BJ (cell line): ENCODE data around the gene IPO4. TPM values are rescaled to one million over a fixed set of nuclear protein-coding genes. Genes with fewer than 3 reads are reported as not detected.

Experiments
- CTCF ChIA-PET: fragments of 350-600 bp; formaldehyde crosslinking; extraction: SDS; loops from one replicate; lab custom pipeline; 2021; ENCODE audit warnings: antibody characterized with exemption, inconsistent platforms; lab: Yijun Ruan, JAX
- POLR2A ChIA-PET: fragments of 300-600 bp; sonication (Branson Sonifier 250); formaldehyde crosslinking; extraction: SDS; loops from one replicate; lab custom pipeline; 2021; ENCODE audit warnings: antibody characterized with exemption; lab: Charles Lee
- DNase-seq: peaks from one replicate; pipeline ENCODE4 v3.0.0-alpha.2; 2011; ENCODE audit warnings: low read depth
- H3K27me3 ChIP-seq: 2 replicates; pipeline ENCODE4 v1.6.0; 2011; ENCODE audit warnings: low read length; ENCODE audit not compliant: control insufficient read depth, insufficient read depth
- H3K36me3 ChIP-seq: 2 replicates; pipeline ENCODE4 v1.5.1; 2011; ENCODE audit warnings: low read length; ENCODE audit not compliant: control insufficient read depth, insufficient read depth
- H3K4me3 ChIP-seq: 2 replicates; pipeline ENCODE4 v1.5.1; 2011; ENCODE audit warnings: low read depth, mild to moderate bottlenecking, control low read depth, low read length
- CTCF ChIP-seq: IDR thresholded peaks from 2 replicates; pipeline ENCODE4 v1.5.1; 2011; ENCODE audit warnings: low read depth, mild to moderate bottlenecking, control low read depth, inconsistent platforms, low read length, moderate library complexity; ENCODE audit not compliant: insufficient read depth
- polyA plus RNA-seq: library from polyadenylated mRNA; depleted of rRNA; stranded (reverse); fragments of >200 nt; gene quantifications from 2 replicates; pipeline ENCODE4 v1.2.3, GENCODE V29; 2011

The IPO4 gene
- polyA plus RNA-seq, 1 experiment, result 26.8 TPM

GRCh38 chr14:24184104-24184970 is 4.3 kb downstream of the IPO4 start:
- peaks cover 45% of the 10 kb centered on the region for H3K36me3 ChIP-seq
- H3K4me3 ChIP-seq, result no peak overlapping the region
- ChIA-PET CTCF (interaction anchor here (1.6 kb wide), 1 partner anchor 126 kb away, joined by 4 read pairs; no protein-coding TSS in a partner anchor), POLR2A (no interaction called here)
- no peaks in the 10 kb centered on the region for H3K27me3 ChIP-seq
- no peak for DNase-seq
- no peak for TF ChIP-seq CTCF

- TF ChIP-seq CTCF, result no peak
- peaks cover 55% of the 10 kb centered on the region for H3K36me3 ChIP-seq
- no peak for DNase-seq
- CTCF ChIA-PET, result no interaction called here
- H3K27me3 ChIP-seq, result no peaks in the 10 kb centered on the region
- H3K4me3 ChIP-seq, result no peak overlapping the region
- POLR2A ChIA-PET, result no interaction called here
Measured at GRCh38 chr14:24183014-24183481, 5.6 kb downstream of the IPO4 start.

GRCh38 chr14:24182110-24182882 is 6.3 kb downstream of the IPO4 start:
- H3K36me3 ChIP-seq, result peaks cover 59% of the 10 kb centered on the region
- ChIA-PET POLR2A (interaction anchor here (0.6 kb wide), 1 partner anchor 12 kb away, joined by 3 read pairs; no protein-coding TSS in a partner anchor), CTCF (no interaction called here)

GRCh38 chr14:24181371-24182077 is 7.1 kb downstream of the IPO4 start:
- no peaks in the 10 kb centered on the region for H3K27me3 ChIP-seq
- no peak for TF ChIP-seq CTCF
- CTCF ChIA-PET, result interaction anchor here (3.1 kb wide), 1 partner anchor 20 kb away, joined by 14 read pairs; the partner anchor contains the start of gene IRF9
- peaks cover 60% of the 10 kb centered on the region for H3K36me3 ChIP-seq
- H3K4me3 ChIP-seq, result no peak overlapping the region
- POLR2A ChIA-PET, result interaction anchor here (0.6 kb wide), 1 partner anchor 12 kb away, joined by 3 read pairs; no protein-coding TSS in a partner anchor
- no peak for DNase-seq

More at GRCh38 chr14:24182110-24182882, 6.3 kb downstream of the IPO4 start:
- TF ChIP-seq CTCF, result no peak
- H3K4me3 ChIP-seq, result no peak overlapping the region
- H3K27me3 ChIP-seq, result no peaks in the 10 kb centered on the region
- no peak for DNase-seq
